K562 (cell line): ENCODE data around the gene FAAH. TPM values are rescaled to one million over a fixed set of nuclear protein-coding genes. Genes with fewer than 3 reads are reported as not detected.

Experiments used
- ATAC-seq: fragments of 200-7000 bp; cut with Tn5 transposase; 3 replicates; pipeline ENCODE4 v1.9.1; 2020; ENCODE audit warnings: moderate library complexity
- BruUV-seq: library from RNA; stranded (reverse); fragments of 400-500 nt; replicated peaks from 2 replicates; lab custom pipeline; 2021; lab: Mats Ljungman, UMichigan
- CTCF ChIA-PET: fragments of 300-600 bp; formaldehyde crosslinking; extraction: SDS; loops from one replicate; lab custom pipeline; 2021; ENCODE audit warnings: low intra/inter-chr PET ratio; lab: Yijun Ruan, JAX
- POLR2A ChIA-PET: fragments of 300-600, 350-650 bp; sonication (Branson Sonifier 250); formaldehyde crosslinking; extraction: SDS; loops from one replicate; lab custom pipeline; 2021; ENCODE audit warnings: antibody characterized with exemption, inconsistent platforms; lab: Yijun Ruan, JAX
- DNase-seq, 4 experiments: peaks; one replicate each; pipeline versions ENCODE4 v3.0.0 to v3.0.0-alpha.2; 2011 to 2018; ENCODE audit warnings: low spot score in 3 of 4, mixed read lengths in 3 of 4; ENCODE audit errors: extremely low read depth in 1 of 4
- FAIRE-seq: peaks from 2 replicates; lab custom pipeline; 2011; peaks lifted over from hg19 to GRCh38; lab: Jason Lieb, UNC
- H2AFZ ChIP-seq: 2 replicates; pipeline ENCODE4 v1.6.0; 2011; ENCODE audit warnings: low read depth, low read length, control low read depth, inconsistent platforms
- H3K27ac ChIP-seq: fragments of 200-600 bp; 3 replicates; pipeline ENCODE4 v1.8.0; 2011; ENCODE audit warnings: low read depth, mild to moderate bottlenecking, control low read depth, inconsistent platforms, low read length, moderate library complexity, mixed read lengths; ENCODE audit errors: extremely low read depth
- H3K27me3 ChIP-seq, 2 experiments: fragments of 300-600 bp in 1 of 2; 2 replicates in 1 of 2; 3 replicates in 1 of 2; pipeline versions ENCODE4 v1.6.0 to v1.8.0; 2011; ENCODE audit warnings: inconsistent platforms in 2 of 2, low read length in 2 of 2, mild to moderate bottlenecking in 1 of 2, mixed read lengths in 1 of 2, moderate library complexity in 1 of 2; ENCODE audit not compliant: control insufficient read depth in 2 of 2, insufficient read depth in 2 of 2
- H3K36me3 ChIP-seq: fragments of 300-600 bp; 3 replicates; pipeline ENCODE4 v1.8.0; 2011; ENCODE audit warnings: mild to moderate bottlenecking, low read length, inconsistent platforms; ENCODE audit not compliant: control insufficient read depth, insufficient read depth
- H3K4me1 ChIP-seq, 2 experiments: fragments of 200-600 bp in 1 of 2; replicated peaks in 1 of 2; 2 replicates in 1 of 2; 3 replicates in 1 of 2; pipeline versions ENCODE4 v1.5.1 to v1.8.0; 2011; ENCODE audit warnings: inconsistent platforms in 2 of 2, low read length in 2 of 2, mild to moderate bottlenecking in 1 of 2, mixed read lengths in 1 of 2, moderate library complexity in 1 of 2; ENCODE audit not compliant: control insufficient read depth in 2 of 2, insufficient read depth in 2 of 2
- H3K4me2 ChIP-seq: 2 replicates; pipeline ENCODE4 v1.6.1; 2011; ENCODE audit warnings: low read length, control low read depth, inconsistent platforms, mixed read lengths; ENCODE audit not compliant: insufficient read depth
- H3K4me3 ChIP-seq: fragments of 200-600 bp; sonication (generic), shearing (Covaris generic); 2 replicates; pipeline ENCODE4 v1.5.1; 2016; ENCODE audit warnings: control low read depth, inconsistent platforms
- H3K79me2 ChIP-seq: fragments of 200-600 bp; 3 replicates; pipeline ENCODE4 v1.8.0; 2011; ENCODE audit warnings: low read length, inconsistent platforms; ENCODE audit not compliant: control insufficient read depth, insufficient read depth
- H3K9ac ChIP-seq, 2 experiments: 2 replicates each; pipeline versions ENCODE4 v1.6.0 to v1.6.1; 2011; ENCODE audit warnings: low read depth in 2 of 2, low read length in 2 of 2, control low read depth in 1 of 2, inconsistent platforms in 1 of 2, mild to moderate bottlenecking in 1 of 2, mixed read lengths in 1 of 2; ENCODE audit not compliant: insufficient read depth in 1 of 2
- H3K9me1 ChIP-seq: one replicate; pipeline ENCODE4 v1.6.0; 2011; ENCODE audit warnings: inconsistent platforms, mild to moderate bottlenecking, low read length, moderate library complexity; ENCODE audit not compliant: control insufficient read depth, insufficient read depth
- H3K9me3 ChIP-seq: replicated peaks from 2 replicates; pipeline ENCODE4 v1.5.1; 2011; ENCODE audit warnings: low read depth, low read length, inconsistent platforms; ENCODE audit not compliant: control insufficient read depth, insufficient read depth
- H4K20me1 ChIP-seq: replicated peaks from 2 replicates; pipeline ENCODE4 v1.6.1; 2011; ENCODE audit warnings: low read length, inconsistent platforms, mixed read lengths; ENCODE audit not compliant: control insufficient read depth, insufficient read depth
- BACH1 ChIP-seq: fragments of 200-800 bp; sonication (Bioruptor generic); IDR thresholded peaks from 2 replicates; pipeline ENCODE4 v1.6.1; 2016; ENCODE audit warnings: missing genetic modification characterization, missing compliant biosample characterization
- MAZ ChIP-seq, 2 experiments: fragments of 450-650 bp in 1 of 2; sonication (generic) in 1 of 2; formaldehyde crosslinking; IDR thresholded peaks in 1 of 2; conservative IDR thresholded peaks in 1 of 2; 2 replicates each; pipeline versions ENCODE4 v1.4.0 to v1.5.0; 2020; ENCODE audit warnings: mild to moderate bottlenecking in 1 of 2, missing genetic modification reagents in 1 of 2
- MCM2 ChIP-seq: fragments of 450-650 bp; IDR thresholded peaks from 2 replicates; pipeline ENCODE4 v1.6.1; 2017; ENCODE audit warnings: low read depth, mild to moderate bottlenecking
- SMARCA4 ChIP-seq: fragments of 450-650 bp; IDR thresholded peaks from 2 replicates; pipeline ENCODE4 v1.6.1; 2016
- SMARCB1 ChIP-seq: IDR thresholded peaks from 2 replicates; pipeline ENCODE4 v1.6.1; 2011; ENCODE audit warnings: improper control_type of control experiment, low read depth; ENCODE audit not compliant: insufficient read length
- ZBTB33 ChIP-seq: sonication (generic); formaldehyde crosslinking; IDR thresholded peaks from 2 replicates; pipeline ENCODE4 v1.8.1; 2023; ENCODE audit warnings: mild to moderate bottlenecking, missing genetic modification reagents
- WGBS: fragments of 100-300 bp; shearing (Covaris generic); methylation state at CpG from one replicate; pipeline ENCODE4 v1.1.6; 2016; ENCODE audit warnings: low coverage, mixed read lengths; ENCODE audit not compliant: insufficient coverage; ENCODE audit errors: missing lambda C conversion rate; 5-methylcytosine and 5-hydroxymethylcytosine counted together
- in situ Hi-C: fragments of 300-500 bp; cut with MboI; formaldehyde crosslinking; loops from 4 replicates; pipeline ENCODE4 v1.15.0; 2018; ENCODE audit warnings: inconsistent platforms, mixed read lengths
- intact Hi-C: fragments of 100-400 bp; cut with micrococcal nuclease; formaldehyde crosslinking; loops from 2 replicates; pipeline ENCODE4 v1.14.2; 2022
- polyA plus RNA-seq, 8 experiments: library from polyadenylated mRNA; depleted of rRNA in 4 of 8; stranded (reverse) in 5 of 8; unstranded in 3 of 8; fragments of >200 nt; fragmentation: Nextera tagmentation in 2 of 8; fragmentation: Illumina TruSeq in 1 of 8; extraction: Ambion mirVana in 2 of 8; extraction: Trizol in 1 of 8; gene quantifications; 2 replicates each; pipeline versions ENCODE4 v1.2.1 to v1.2.3, GENCODE V29; 2011 to 2014; ENCODE audit warnings: inconsistent platforms in 1 of 8, missing spikeins in 1 of 8
- total RNA-seq, 7 experiments: library from RNA; depleted of rRNA in 6 of 7; stranded (reverse); fragments of >200 nt in 6 of 7; fragmentation: Illumina TruSeq in 2 of 7; extraction: Trizol in 2 of 7; gene quantifications; 2 replicates each; pipeline versions ENCODE4 v1.2.1 to v1.2.3, GENCODE V29; 2011 to 2021; ENCODE audit warnings: low replicate concordance in 1 of 7

FAAH gene
- total and polyA plus RNA-seq, 9 of the 15 experiments (the other 6 are each of a cell fraction or from before 2014, with no cell fraction given), result 0.06 to 1.1 (median 0.32) TPM

GRCh38 chr1:46448109-46448911 lies 54.2 kb downstream of the FAAH start:
- peaks cover 22 to 49% of the 10 kb centered on the region in 2 experiments for H3K4me1 ChIP-seq
- H3K79me2 ChIP-seq, result no peaks in the 10 kb centered on the region
- WGBS, result 85% methylated on average over 50 of the region's 76 CpGs
- CTCF ChIA-PET, result interaction anchor here (0.6 to 7.9 kb wide), 3 partner anchors 30 to 81 kb away, joined by 3 to 144 read pairs (median 3); no protein-coding TSS in a partner anchor
- TF ChIP-seq SMARCA4 (no peak), MCM2 (no peak), MAZ (CRISPR knock-in tag; conservative IDR thresholded peaks at IDR 0.05 in 1 of 2, IDR thresholded peaks at IDR 0.05 in 1 of 2) (no peak), SMARCB1 (no peak), BACH1 (tag) (no peak), ZBTB33 (0 out of 2 replicates have a peak, but pooled peaks have one; percentile 33)
- no peak for FAIRE-seq
- no peaks in the 10 kb centered on the region for H3K9me3 ChIP-seq
- H3K27me3 ChIP-seq, result peaks cover 0 to 1% of the 10 kb centered on the region in 2 experiments; a peak in 2 of 5 replicates
- no peaks in the 10 kb centered on the region for H3K9me1 ChIP-seq
- no peaks in the 10 kb centered on the region for H3K36me3 ChIP-seq
- POLR2A ChIA-PET, result interaction anchor here (0.6 to 3.4 kb wide), 3 partner anchors 12 to 92 kb away, joined by 3 to 16 read pairs (median 5); no protein-coding TSS in a partner anchor
- no peak overlapping the region for H2AFZ ChIP-seq
- in situ Hi-C loops, result loop anchor here (5.0 kb wide), 2 partner anchors 79 to 279 kb away; no protein-coding TSS in a partner anchor
- H3K27ac ChIP-seq, result no peak overlapping the region
- DNase-seq, result no peak
- intact Hi-C loops, result no loop called here
- ATAC-seq, result no peak
- BruUV-seq, result no TSS peak
- H4K20me1 ChIP-seq, result no peaks in the 10 kb centered on the region
- H3K9ac ChIP-seq, result 0 out of 4 replicates have a peak overlapping the region, but pooled peaks of 1 of the 2 experiments have one; percentile 21
- no peak overlapping the region for H3K4me2 ChIP-seq
- H3K4me3 ChIP-seq, result no peak overlapping the region
